GM12874 (cell line): ENCODE measurements around the gene TRIP11.

ENCODE experiments used
- CTCF ChIP-seq: IDR thresholded peaks from 2 replicates; pipeline ENCODE4 v1.5.1; 2011; ENCODE audit warnings: low read depth, mild to moderate bottlenecking, control low read depth, low read length, moderate library complexity; ENCODE audit not compliant: insufficient read depth

TRIP11 gene

GRCh38 chr14:91980157-91980556 is 59.7 kb downstream of the TRIP11 start:
- TF ChIP-seq CTCF = no peak

- no peak for TF ChIP-seq CTCF
These were observed 62.0 kb downstream of the TRIP11 start for GRCh38 chr14:91977884-91978283.

- TF ChIP-seq CTCF = no peak
These were observed 64.1 kb downstream of the TRIP11 start for GRCh38 chr14:91975763-91976162.

GRCh38 chr14:91971188-91971778 is 68.6 kb downstream of the TRIP11 start:
- TF ChIP-seq CTCF = no peak

GRCh38 chr14:91968280-91968679 is 71.6 kb downstream of the TRIP11 start:
- TF ChIP-seq CTCF = no peak

GRCh38 chr14:91964724-91965123 is 75.1 kb downstream of the TRIP11 start:
- TF ChIP-seq CTCF = no peak

GRCh38 chr14:91964011-91964410 is 75.8 kb downstream of the TRIP11 start:
- no peak for TF ChIP-seq CTCF
